Glutamatergic neuron (in vitro differentiated cells): ENCODE measurements around the gene DPYSL3. TPM values are rescaled to one million over a fixed set of nuclear protein-coding genes. Genes with fewer than 3 reads are reported as not detected.
A peak's percentile ranks its signal among the peaks of the same experiment; 100 is the strongest.

ENCODE experiments used
- DNase-seq: peaks from one replicate; pipeline ENCODE4 v3.0.0; 2022
- H3K27ac Mint-ChIP-seq: one replicate; pipeline ENCODE4 v1.8.0; 2020; ENCODE audit warnings: mild to moderate bottlenecking, mixed read lengths, inconsistent platforms; ENCODE audit not compliant: unreplicated experiment
- H3K27me3 Mint-ChIP-seq: one replicate; pipeline ENCODE4 v1.8.0; 2020; ENCODE audit warnings: mild to moderate bottlenecking, moderate library complexity, mixed read lengths, inconsistent platforms; ENCODE audit not compliant: unreplicated experiment
- H3K36me3 Mint-ChIP-seq: one replicate; pipeline ENCODE4 v1.8.0; 2020; ENCODE audit warnings: mild to moderate bottlenecking, mixed read lengths, inconsistent platforms; ENCODE audit not compliant: unreplicated experiment
- H3K4me1 Mint-ChIP-seq: one replicate; pipeline ENCODE4 v1.8.0; 2020; ENCODE audit warnings: mild to moderate bottlenecking, low read depth, mixed read lengths, inconsistent platforms; ENCODE audit not compliant: unreplicated experiment
- H3K4me3 Mint-ChIP-seq: one replicate; pipeline ENCODE4 v1.8.0; 2020; ENCODE audit warnings: mild to moderate bottlenecking, mixed read lengths, inconsistent platforms; ENCODE audit not compliant: unreplicated experiment
- H3K9me3 Mint-ChIP-seq: one replicate; pipeline ENCODE4 v1.8.0; 2020; ENCODE audit warnings: mild to moderate bottlenecking, moderate library complexity, mixed read lengths, inconsistent platforms; ENCODE audit not compliant: unreplicated experiment
- total RNA-seq: library from RNA; stranded (reverse); fragmentation: NEBNext Ultra II Directional; extraction: Animal tissue kit (Norgen Biotek cat#: 25700); gene quantifications from one replicate; pipeline ENCODE4 v1.2.1, GENCODE V29; 2021; ENCODE audit not compliant: unreplicated experiment
- TF ChIP-seq, protein P1 (sequence below): fragments of 200-600 bp; sonication (generic); IDR thresholded peaks from one replicate; pipeline ENCODE4 v1.5.0; 2021; ENCODE audit not compliant: partially characterized antibody, unreplicated experiment

The DPYSL3 gene
- total RNA-seq, 1 donor from 2014 or later: 571 TPM

DNA sequence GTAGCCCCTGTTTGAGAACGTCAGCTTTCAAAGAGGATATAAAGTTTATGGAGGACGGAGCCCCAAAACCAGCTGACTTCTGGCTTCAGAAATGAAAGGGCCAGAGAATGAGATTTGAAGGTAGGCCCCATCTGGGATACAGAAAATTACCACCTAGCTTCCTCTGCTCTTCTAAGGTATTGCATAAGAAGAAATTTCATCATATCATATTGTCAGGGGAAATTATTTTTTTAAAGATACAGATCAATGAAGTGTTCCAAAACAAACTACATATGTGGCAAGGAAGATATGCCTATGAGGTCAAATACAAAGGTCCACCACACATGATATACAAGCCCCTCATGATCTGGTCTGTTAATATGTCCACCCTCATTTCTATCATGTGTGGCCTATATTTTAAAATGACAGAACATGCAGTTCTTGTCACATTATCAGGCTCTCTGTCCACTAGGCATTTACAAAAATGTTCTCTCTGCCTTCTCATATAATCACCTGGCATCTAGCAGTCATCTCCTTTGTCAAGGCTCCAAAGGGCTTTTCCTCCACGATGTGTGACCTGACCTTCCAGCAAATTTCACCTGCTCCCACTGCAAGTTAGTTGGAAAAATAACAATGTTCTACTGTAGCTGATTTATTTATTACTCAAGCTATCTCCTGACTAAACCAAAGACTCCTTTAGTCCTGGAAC lies 83.1 kb downstream of the DPYSL3 start:
- TF ChIP-seq, protein P1, sequence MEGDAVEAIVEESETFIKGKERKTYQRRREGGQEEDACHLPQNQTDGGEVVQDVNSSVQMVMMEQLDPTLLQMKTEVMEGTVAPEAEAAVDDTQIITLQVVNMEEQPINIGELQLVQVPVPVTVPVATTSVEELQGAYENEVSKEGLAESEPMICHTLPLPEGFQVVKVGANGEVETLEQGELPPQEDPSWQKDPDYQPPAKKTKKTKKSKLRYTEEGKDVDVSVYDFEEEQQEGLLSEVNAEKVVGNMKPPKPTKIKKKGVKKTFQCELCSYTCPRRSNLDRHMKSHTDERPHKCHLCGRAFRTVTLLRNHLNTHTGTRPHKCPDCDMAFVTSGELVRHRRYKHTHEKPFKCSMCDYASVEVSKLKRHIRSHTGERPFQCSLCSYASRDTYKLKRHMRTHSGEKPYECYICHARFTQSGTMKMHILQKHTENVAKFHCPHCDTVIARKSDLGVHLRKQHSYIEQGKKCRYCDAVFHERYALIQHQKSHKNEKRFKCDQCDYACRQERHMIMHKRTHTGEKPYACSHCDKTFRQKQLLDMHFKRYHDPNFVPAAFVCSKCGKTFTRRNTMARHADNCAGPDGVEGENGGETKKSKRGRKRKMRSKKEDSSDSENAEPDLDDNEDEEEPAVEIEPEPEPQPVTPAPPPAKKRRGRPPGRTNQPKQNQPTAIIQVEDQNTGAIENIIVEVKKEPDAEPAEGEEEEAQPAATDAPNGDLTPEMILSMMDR: no peak
- peaks cover 3% of the 10 kb centered on the region for H3K27me3 Mint-ChIP-seq
- peak overlapping the region; percentile 17 for H3K4me3 Mint-ChIP-seq
- DNase-seq: no peak
- peaks cover 6% of the 10 kb centered on the region for H3K9me3 Mint-ChIP-seq
- no peak overlapping the region for H3K27ac Mint-ChIP-seq
- peaks cover 16% of the 10 kb centered on the region for H3K36me3 Mint-ChIP-seq
- peaks cover 50% of the 10 kb centered on the region for H3K4me1 Mint-ChIP-seq

DNA sequence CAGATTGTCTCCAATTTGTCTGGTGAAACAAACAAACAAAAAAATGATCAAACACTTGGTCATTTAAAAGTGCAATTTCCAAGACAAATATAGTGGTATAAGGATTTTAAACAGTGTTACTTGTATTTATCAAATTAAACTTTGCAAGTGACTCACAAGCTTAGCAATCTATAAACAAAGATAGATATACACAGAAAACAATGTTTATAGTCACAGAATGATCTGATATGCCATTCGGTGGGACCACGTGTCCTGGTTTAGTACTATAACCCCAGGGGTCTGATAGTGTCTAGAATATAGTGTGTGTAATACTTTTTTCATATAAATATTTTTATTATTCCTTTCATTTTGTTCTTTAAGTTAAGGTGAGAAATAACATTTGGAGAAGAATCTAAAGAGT lies 91.3 kb downstream of the DPYSL3 start:
- peaks cover 15% of the 10 kb centered on the region for H3K36me3 Mint-ChIP-seq
- peaks cover 2% of the 10 kb centered on the region for H3K9me3 Mint-ChIP-seq
- TF ChIP-seq, protein P1: no peak
- H3K4me3 Mint-ChIP-seq: no peak overlapping the region
- no peak for DNase-seq
- H3K4me1 Mint-ChIP-seq: peaks cover 29% of the 10 kb centered on the region
- peaks cover 5% of the 10 kb centered on the region for H3K27me3 Mint-ChIP-seq
- no peak overlapping the region for H3K27ac Mint-ChIP-seq

DNA sequence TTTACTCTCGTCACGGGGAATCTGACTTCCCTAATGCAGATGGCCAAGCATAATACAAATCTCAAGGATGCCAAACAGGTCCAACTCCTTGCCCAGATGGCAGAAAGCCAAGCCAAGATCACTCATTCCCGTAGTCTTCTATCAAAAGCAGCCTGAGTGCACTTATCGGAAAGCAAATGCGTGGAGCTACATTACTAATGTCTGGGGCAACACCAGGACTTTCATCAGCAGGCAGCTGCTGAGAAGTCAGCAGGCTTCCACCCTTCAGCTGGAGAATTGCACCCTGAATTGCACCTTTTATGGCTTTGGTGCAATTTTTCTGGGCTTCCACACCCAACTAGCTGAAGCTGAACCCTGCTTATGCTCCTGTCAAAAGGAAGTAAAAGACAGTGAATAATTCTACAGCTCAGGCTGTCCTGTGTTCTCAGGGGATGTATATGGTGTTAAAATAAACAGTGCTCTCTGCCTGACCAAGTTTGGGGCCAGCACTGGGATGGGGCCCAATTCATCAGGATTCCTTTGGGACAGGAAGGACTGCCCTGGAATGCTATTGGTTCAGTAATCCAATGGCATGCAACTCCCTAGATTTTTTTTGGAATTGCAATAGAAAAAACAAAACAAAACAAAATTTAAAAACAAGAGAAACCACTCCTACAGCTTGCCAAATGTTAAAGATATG lies 92.6 kb downstream of the DPYSL3 start:
- DNase-seq: no peak
- no peak overlapping the region for H3K27ac Mint-ChIP-seq
- H3K4me3 Mint-ChIP-seq: no peak overlapping the region
- H3K9me3 Mint-ChIP-seq: peaks cover 2% of the 10 kb centered on the region
- peaks cover 13% of the 10 kb centered on the region for H3K36me3 Mint-ChIP-seq
- H3K27me3 Mint-ChIP-seq: peaks cover 4% of the 10 kb centered on the region
- H3K4me1 Mint-ChIP-seq: peaks cover 29% of the 10 kb centered on the region
- TF ChIP-seq, protein P1: no peak

DNA sequence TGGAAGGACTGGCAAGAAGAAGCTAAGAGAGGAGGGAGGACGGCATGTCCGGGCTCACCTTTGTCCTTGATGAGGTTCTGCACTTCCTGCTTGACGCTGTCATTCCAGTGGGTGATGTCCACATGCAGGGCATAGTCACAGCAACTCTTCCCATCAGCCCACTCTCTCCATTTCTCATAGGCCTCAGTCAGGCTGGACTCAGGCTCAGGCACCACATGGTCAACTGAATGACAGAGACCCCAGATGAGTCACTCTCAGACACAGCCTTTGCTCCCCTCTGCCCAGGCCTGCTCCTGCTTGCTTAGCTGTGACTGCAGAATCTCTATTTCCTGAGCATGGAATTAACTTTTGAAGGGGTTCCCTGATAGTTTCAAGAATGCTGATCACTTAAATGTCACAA lies 94.2 kb downstream of the DPYSL3 start:
- DNase-seq: no peak
- Mint-ChIP-seq H3K4me3 (no peak overlapping the region), H3K4me1 (peaks cover 32% of the 10 kb centered on the region), H3K27ac (no peak overlapping the region), H3K36me3 (peaks cover 13% of the 10 kb centered on the region), H3K27me3 (peaks cover 7% of the 10 kb centered on the region), H3K9me3 (peaks cover 2% of the 10 kb centered on the region)
- TF ChIP-seq, protein P1: no peak

DNA sequence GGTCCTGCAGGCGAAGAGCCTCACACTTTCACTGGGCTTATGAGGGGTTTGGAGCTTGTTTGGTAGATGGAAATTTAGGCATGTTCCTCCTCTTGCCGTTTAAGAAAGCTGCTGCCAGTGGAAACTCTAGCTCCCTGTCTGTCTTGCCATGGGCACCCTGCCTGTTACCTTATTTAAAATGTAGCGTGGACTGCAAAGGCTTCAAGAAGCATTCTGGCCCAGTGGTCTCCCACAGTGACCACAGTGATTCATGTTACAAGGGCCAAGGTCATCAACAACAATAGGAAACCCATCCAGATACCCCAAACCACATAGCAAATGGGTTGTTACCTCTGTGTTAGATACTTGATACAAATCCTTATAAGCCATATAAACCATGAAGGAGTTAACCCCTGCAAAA lies 96.6 kb downstream of the DPYSL3 start:
- Mint-ChIP-seq H3K4me3 (no peak overlapping the region), H3K36me3 (peaks cover 17% of the 10 kb centered on the region)

More for the DNA sequence above, 96.6 kb downstream of the DPYSL3 start:
- H3K27me3 Mint-ChIP-seq: peaks cover 7% of the 10 kb centered on the region
- peaks cover 27% of the 10 kb centered on the region for H3K4me1 Mint-ChIP-seq
- DNase-seq: no peak
- TF ChIP-seq, protein P1: no peak
- H3K27ac Mint-ChIP-seq: no peak overlapping the region
- H3K9me3 Mint-ChIP-seq: peaks cover 2% of the 10 kb centered on the region
